ENCODE data around the gene VPS26A. TPM values are rescaled to one million over a fixed set of nuclear protein-coding genes. Genes with fewer than 3 reads are reported as not detected.

The VPS26A gene
- total RNA-seq (2021; fragmentation: NEBNext Ultra II Directional; extraction: Animal tissue kit (Norgen Biotek cat#: 25700)): 10 to 100 TPM; 47.9 to 62.8 (median 61.4) TPM
- long read RNA-seq, transcript VPS26A-201 (9 exons, 2,697 nt): major isoform, 75 of 103 reads
- long read RNA-seq, partial matches to known transcripts: 10 of 103 reads
- long read RNA-seq, other reads (novel, unspliced or antisense): 17 of 103 reads

DNA sequence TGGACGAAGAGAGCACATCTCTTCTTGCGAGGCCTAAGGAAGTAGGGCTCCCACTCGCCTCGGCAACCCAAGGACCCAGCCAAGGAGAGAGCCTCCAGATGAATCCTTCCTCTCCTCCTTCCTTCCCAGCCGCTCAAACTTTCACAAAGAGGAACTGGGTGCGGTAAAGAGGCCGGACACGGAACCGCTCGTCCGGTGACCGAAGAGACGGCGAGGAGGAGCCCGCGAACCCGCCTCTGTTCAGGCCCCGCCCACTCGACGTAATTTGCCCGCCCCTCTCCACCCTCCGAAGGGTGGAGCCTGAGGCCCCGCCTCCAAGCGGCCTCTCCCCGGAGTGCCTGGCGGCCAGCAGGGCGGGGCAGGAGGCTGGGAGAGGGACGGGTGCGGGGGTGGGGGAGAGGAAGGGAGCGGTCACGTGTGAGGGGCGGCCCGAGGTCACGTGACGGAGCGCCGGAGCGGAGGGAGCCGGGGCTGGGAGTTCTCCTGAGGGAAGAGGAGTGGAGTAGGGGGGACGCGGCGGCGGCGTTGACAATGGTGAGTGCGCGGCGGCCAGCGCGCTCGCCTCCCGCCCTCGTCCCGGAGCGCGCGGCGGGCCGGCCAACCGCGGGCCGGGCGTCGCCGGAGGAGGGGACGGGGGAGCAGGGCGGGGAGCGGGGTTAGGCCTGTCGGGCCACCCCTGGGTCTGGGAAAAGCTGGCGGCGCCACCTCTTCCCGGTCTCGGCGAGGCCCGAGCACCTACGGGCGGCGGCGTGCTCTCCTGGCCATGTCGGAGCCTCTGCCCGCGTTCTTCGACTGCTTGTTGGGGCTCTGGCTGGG lies at the start of gene VPS26A:
Gene VPS26A (plus strand): TSS at position 432 of the 816 bp plus-strand sequence. CDS start 100 bp downstream, at position 532.
- Mint-ChIP-seq H3K27me3 (ENCODE audit: insufficient read depth) (peaks cover 4% of the 10 kb centered on the region), H3K9me3 (no peaks in the 10 kb centered on the region), H3K36me3 (ENCODE audit: low read depth) (no peaks in the 10 kb centered on the region), H3K4me3 (peak within 1 kb of the TSS; percentile 97), H3K27ac (peak within 1 kb of the TSS; percentile 99), H3K4me1 (ENCODE audit: low read depth) (peaks cover 31% of the 10 kb centered on the region)
- peak; percentile 95 for DNase-seq
- TF ChIP-seq, protein P1, sequence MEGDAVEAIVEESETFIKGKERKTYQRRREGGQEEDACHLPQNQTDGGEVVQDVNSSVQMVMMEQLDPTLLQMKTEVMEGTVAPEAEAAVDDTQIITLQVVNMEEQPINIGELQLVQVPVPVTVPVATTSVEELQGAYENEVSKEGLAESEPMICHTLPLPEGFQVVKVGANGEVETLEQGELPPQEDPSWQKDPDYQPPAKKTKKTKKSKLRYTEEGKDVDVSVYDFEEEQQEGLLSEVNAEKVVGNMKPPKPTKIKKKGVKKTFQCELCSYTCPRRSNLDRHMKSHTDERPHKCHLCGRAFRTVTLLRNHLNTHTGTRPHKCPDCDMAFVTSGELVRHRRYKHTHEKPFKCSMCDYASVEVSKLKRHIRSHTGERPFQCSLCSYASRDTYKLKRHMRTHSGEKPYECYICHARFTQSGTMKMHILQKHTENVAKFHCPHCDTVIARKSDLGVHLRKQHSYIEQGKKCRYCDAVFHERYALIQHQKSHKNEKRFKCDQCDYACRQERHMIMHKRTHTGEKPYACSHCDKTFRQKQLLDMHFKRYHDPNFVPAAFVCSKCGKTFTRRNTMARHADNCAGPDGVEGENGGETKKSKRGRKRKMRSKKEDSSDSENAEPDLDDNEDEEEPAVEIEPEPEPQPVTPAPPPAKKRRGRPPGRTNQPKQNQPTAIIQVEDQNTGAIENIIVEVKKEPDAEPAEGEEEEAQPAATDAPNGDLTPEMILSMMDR (IDR thresholded peaks at IDR 0.05): peak; percentile 39

- H3K4me1 Mint-ChIP-seq (ENCODE audit: low read depth): peaks cover 7% of the 10 kb centered on the region; the same call in 1 of the 2 replicates
Observed at GRCh38 chr10:69074532-69074931, 49.4 kb upstream of the VPS26A start.

GRCh38 chr10:69075431-69075830 lies 48.5 kb upstream of the VPS26A start:
- H3K36me3 Mint-ChIP-seq (ENCODE audit: low read depth): no peaks in the 10 kb centered on the region
- TF ChIP-seq, protein P1 (IDR thresholded peaks at IDR 0.05): no peak
- peaks cover 7% of the 10 kb centered on the region; the same call in 1 of the 2 replicates for H3K4me1 Mint-ChIP-seq (ENCODE audit: low read depth)
- no peaks in the 10 kb centered on the region for H3K27me3 Mint-ChIP-seq (ENCODE audit: insufficient read depth)
- DNase-seq: no peak
- H3K4me3 Mint-ChIP-seq: no peak overlapping the region
- no peaks in the 10 kb centered on the region for H3K9me3 Mint-ChIP-seq
- H3K27ac Mint-ChIP-seq: no peak overlapping the region

More at GRCh38 chr10:69074532-69074931, 49.4 kb upstream of the VPS26A start:
- no peaks in the 10 kb centered on the region for H3K36me3 Mint-ChIP-seq (ENCODE audit: low read depth)
- no peak overlapping the region for H3K27ac Mint-ChIP-seq
- H3K27me3 Mint-ChIP-seq (ENCODE audit: insufficient read depth): no peaks in the 10 kb centered on the region
- H3K9me3 Mint-ChIP-seq: no peaks in the 10 kb centered on the region
- no peak for DNase-seq
- no peak overlapping the region for H3K4me3 Mint-ChIP-seq
- TF ChIP-seq, protein P1 (IDR thresholded peaks at IDR 0.05): no peak

GRCh38 chr10:69078311-69078710 lies 45.7 kb upstream of the VPS26A start:
- Mint-ChIP-seq H3K9me3 (no peaks in the 10 kb centered on the region), H3K4me1 (ENCODE audit: low read depth) (peaks cover 1% of the 10 kb centered on the region; the same call in 1 of the 2 replicates), H3K27ac (no peak overlapping the region), H3K36me3 (ENCODE audit: low read depth) (no peaks in the 10 kb centered on the region), H3K4me3 (no peak overlapping the region), H3K27me3 (ENCODE audit: insufficient read depth) (peaks cover 3% of the 10 kb centered on the region)
- TF ChIP-seq, protein P1 (IDR thresholded peaks at IDR 0.05): no peak
- no peak for DNase-seq

- peaks cover under 1% of the 10 kb centered on the region; the same call in 1 of the 2 replicates for H3K4me1 Mint-ChIP-seq (ENCODE audit: low read depth)
- TF ChIP-seq, protein P1 (IDR thresholded peaks at IDR 0.05): no peak
- H3K9me3 Mint-ChIP-seq: no peaks in the 10 kb centered on the region
Observed at GRCh38 chr10:69080226-69080625, 43.8 kb upstream of the VPS26A start.

More at GRCh38 chr10:69080226-69080625, 43.8 kb upstream of the VPS26A start:
- no peak overlapping the region for H3K27ac Mint-ChIP-seq
- H3K27me3 Mint-ChIP-seq (ENCODE audit: insufficient read depth): peaks cover 3% of the 10 kb centered on the region
- H3K36me3 Mint-ChIP-seq (ENCODE audit: low read depth): no peaks in the 10 kb centered on the region
- no peak for DNase-seq
- no peak overlapping the region for H3K4me3 Mint-ChIP-seq

All from HFFc6 (cell line).